NCI-H748 treated with DMSO at 0.1 percent for 48 hours (cell line): Measurements from ENCODE around the gene PDIA4.
"Not testable (repeated sequence)": the region's sequence is repeated elsewhere in the genome, so short reads cannot be mapped to it uniquely, and the experiment has no call there.

Experiments used
- DNase-seq: peaks from one replicate; lab custom pipeline; 2025; lab: John Stamatoyannopoulos, UW

PDIA4 gene

DNA sequence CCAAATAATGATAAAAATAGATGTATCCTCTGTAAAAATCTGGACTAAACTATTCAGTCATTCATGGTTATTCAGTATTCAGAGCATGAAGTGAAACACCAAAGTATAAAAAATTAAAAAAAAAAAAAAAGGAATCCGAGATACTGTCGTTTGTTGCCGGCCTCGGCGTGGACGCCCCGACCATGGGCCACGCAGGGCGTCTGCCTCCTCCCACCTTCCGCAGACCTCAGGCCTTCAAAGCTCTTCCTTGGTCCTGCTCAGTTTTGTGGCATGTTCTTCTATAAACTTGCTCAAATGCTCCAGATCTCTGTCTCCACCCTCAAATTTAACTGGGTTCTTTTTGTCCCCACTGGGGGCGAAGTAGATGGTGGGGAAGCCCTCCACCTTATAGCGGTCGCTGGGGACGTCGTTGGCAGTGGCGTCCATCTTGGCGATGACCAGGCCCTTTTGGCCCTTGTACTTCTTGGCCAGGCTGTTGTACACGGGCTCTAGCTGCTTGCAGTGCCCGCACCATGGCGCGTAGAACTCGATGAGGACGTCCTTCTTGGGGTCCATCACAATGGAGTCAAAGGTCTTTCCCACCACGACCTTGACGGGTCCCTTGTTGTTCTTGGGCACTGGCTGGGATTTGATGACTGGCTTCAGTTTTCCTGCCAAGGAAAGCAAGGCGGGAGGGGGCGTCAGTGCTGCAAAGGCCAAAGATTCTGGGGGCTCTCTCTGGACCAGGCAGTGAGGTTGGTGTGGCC is 24.6 kb downstream of the PDIA4 start:
- DNase-seq, result no peak

DNA sequence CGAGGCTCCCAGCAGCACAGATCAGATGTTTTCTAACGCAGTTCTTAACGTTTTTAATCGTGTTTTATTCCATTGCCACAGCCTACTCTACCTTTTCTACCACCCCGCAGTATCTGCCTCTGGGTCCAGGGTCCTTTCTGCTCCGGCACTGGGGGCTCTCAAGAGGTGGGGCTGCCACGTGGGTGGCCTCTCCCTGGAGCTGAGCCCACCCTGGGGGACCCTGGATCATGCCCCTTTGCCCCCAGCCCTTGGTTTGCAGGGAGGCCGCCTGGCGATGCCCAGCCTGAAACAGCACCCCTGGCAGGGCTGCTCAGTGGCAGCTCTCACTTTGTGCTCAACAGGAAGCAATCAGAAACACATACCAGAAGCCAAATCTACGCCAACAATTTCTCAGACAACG is 25.3 kb downstream of the PDIA4 start:
- DNase-seq, result no peak

DNA sequence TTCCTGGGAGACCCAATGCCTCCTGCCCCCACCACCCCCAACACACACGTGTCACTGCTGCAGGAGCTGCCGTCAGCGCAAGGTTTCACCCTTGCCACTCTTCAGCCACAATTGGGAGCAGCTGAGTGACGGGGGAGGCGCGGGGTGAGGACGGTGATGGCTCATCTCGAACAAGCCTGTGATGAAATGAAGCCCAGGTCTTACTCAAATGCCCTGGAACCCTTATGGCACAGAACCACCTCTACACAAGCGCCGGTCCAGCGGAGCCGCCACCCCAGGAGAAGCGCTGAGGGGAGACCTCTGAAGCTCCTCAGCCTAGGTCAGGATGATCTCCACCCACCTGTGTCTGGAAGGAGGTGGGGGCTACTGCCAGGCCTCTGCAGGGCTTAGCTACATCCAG is 25.7 kb downstream of the PDIA4 start:
- no peak for DNase-seq

DNA sequence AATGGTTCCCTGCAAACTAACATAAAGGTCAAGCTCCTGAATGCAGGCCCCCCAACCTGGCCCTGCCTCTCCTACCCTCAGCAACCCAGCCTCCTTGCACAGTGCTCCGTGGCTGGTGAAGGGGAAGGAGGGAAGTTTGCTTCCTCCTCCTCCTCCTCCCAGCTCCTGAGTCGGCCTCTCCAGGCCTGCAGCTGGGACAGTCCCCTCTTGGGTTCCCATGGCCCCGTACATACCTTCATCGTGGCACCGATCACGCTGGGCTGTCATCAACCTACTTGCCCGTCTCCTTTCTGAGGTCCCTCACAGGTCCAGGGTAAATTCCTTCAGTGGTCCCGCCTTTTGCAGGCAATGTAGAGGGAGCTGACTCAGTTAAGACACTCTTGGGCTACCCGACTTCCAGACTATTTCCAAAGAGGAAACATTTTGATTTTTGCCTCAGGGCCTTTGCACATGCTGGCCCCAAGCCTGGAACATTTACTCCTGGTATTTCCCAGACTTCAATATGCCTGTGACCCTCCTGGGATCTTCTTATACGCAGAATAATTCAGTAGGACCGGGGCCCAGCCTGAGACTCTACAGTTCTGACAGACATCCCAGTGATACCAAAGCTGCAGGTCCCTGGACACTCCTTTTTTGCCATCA is 26.8 kb downstream of the PDIA4 start:
- DNase-seq, result no peak

DNA sequence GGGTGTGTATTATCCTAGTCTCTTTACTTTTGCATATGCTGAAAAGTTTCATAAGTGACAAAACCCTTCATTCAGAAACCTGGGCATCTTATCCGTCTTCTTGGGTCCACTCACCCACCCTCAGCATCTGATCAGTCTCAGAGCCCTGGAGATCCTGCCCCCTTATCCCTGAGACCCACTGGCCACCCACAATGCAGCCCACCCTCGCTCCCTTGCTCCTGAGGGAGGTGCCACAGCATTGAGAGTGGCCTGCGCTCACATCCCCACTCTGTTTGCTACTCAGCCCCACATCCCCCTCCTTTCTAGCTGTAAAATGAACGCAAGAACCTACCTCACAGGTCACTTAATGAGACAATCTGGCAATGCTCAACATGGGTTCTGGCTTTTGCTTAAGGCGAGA is 27.3 kb downstream of the PDIA4 start:
- DNase-seq, result no peak

DNA sequence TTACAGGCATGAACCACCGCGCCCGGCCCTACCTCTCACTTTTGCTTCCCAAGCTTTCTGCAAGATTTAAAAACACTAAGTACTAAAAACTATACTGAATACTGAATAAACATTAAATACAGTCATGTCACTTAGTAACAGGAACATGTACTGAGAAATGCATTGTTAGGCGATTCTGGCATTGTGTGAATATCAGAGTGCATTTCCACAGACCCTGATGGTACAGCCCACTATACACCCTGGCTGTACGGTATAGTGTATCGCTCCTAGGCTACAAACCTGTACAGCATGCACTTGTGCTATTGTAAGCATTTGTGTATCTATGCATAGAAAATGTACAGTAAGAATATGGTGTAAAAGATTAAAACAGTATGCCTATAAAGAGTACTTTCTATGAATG is 29.1 kb downstream of the PDIA4 start:
- no peak for DNase-seq

DNA sequence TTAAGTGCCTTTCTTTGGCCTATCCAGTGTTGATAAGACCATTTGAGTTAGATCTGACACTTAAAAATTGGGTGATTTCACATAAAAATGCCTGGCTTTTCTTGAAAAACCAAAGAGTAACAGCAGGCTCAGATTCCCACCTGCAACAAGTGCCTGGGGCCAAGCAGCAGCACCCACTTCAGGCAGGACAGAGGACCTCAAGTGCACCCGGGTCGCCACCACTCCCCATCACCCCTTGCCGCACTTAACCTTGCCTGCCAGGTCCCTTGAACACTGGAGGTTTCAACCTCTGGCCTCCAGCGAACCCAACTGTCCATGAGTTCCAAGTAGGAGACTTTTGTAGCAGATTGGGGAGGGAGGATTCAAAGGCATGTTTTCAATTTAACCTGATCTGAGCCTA is 30.8 kb downstream of the PDIA4 start:
- DNase-seq, result no peak

DNA sequence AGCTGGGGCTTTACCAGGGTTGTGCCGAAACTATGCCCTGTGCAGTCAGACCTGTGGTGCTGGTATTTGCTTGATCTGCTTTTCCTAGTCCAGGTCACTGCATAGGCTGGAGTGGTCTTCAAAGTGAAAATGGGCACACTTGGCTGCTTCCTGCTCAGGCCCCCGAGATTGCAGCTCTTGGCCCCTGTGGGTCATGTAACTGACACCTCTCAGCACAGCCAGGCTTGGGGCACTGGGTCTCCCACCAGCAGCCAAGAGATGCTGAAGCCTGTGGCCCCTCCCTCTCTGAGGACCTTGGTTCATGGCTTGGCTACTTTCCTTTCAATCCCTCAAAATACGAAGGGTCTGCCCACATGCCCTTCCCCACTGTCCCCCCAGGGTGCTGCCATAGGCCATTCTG is 33.7 kb downstream of the PDIA4 start:
- DNase-seq, result no peak

DNA sequence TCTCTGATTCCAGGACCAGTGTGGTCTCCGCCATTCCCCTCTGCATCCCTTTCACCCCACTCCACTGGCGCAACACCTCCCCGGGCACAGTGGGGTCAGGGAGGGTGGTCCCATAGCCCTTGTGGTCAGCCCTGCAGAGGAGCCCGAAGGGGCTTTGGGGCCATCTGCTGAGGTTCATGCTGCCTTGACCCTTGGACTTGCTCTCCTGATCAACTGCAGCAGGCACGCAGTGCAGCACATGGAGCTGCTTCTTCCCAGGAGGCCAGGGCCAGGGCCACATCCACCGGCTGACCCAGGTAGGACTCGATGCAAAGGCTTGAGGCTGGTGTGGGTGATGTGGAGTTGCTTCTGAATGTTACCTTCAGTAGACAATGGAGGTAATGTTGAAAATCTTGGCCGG is 35.1 kb downstream of the PDIA4 start:
- DNase-seq, result no peak

DNA sequence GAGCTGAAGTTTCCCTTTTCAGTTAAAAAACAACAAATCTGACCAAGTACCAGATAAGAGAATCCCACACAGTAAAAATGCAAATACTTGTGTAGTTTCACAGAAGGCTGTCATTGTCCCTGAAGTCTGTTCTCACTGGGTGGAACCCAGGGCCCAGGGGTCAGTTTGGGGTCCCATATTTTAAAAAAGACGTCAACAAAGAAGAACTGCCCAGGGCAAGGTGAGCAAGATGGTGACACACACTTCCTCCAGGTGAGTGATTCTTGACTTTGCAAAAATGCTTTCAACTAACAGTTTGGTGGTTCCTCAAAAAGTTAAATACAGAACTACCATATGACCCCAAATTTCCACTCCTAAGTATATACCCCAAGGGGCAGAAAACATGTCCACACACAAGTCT is 36.8 kb downstream of the PDIA4 start:
- no peak for DNase-seq

DNA sequence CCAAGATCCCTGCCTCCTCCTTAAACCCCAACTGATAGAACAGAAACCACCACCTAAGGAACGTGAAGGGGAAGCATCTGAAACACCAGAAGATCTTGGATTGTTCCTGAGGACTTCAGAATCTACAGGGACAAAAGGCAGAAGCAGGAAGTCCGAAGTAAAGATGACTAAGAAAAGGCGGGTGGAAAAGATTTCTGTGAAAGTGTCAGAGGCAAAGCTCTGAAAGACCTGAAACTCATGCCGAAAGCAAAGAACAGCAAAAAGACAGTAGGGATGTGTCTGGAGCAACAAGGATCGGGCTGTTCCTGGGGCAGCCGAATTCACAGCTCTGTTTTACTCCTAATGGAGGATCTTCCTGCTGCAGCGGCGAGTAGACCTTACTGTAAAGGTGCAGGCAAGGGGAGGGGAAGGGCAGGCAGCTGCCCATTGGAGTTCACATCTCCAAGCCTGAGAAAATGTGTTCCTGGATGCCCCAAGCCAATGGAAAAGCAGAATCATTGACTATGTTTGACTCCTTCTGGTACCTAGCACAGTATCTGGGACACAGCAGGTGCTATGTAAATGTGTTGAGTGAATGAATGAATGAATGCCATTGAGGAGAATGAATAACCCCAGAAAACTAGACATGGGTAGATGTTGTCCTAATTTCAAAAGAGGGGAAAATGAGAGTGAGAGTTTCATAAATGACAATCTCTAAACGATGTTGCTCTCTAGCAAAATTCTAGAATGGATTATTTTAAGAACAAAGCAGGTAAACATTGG is 40.4 kb downstream of the PDIA4 start:
- peak; percentile 37 for DNase-seq

DNA sequence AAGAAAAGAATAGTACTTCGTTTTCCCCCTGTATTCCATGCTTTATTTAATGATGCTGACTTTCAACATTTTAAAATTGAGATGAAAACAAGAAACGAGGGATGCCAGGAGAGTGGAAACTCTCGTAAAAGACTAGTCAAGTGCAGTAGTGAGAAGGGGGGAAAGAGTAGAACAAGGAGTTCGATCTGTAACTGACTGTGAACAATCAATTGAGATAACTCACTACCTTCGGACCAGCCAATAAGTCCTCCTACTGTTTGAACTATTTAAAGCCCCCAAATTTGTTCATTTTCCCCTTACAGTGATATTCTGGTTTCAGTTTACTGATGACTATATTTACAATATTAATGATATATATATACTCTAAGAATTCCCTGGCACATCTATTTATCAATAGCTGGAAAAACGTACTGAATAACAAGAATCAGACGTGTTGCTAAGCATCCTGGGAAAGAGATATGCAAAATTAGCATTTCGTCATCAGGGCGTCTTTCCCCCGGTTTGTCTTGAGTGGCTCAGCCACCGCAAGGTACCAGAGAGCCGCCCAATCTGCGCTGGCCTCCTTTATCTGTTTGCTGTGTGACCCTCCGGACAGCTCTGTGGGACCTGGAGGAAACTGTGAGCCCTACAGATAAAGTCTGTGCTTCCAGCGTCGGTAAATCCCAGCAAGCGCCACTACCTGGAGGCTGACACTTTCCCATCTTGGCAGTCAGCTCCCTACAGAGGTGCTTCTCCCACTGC is 41.1 kb downstream of the PDIA4 start:
- DNase-seq, result peak; percentile 88

DNA sequence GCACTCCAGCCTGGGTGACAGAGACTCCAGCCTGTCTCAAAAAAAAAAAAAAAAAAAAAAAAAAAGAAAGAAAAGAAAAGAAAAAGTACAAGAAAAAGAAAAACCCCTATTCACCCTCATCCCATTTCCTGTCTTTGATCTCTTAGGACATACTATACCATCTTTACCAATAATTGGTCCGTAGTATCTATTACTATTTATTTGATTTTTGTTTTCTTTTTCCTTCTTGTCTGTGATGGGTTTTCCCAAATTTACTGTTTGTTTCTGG is 41.6 kb downstream of the PDIA4 start:
- DNase-seq, result no peak

DNA sequence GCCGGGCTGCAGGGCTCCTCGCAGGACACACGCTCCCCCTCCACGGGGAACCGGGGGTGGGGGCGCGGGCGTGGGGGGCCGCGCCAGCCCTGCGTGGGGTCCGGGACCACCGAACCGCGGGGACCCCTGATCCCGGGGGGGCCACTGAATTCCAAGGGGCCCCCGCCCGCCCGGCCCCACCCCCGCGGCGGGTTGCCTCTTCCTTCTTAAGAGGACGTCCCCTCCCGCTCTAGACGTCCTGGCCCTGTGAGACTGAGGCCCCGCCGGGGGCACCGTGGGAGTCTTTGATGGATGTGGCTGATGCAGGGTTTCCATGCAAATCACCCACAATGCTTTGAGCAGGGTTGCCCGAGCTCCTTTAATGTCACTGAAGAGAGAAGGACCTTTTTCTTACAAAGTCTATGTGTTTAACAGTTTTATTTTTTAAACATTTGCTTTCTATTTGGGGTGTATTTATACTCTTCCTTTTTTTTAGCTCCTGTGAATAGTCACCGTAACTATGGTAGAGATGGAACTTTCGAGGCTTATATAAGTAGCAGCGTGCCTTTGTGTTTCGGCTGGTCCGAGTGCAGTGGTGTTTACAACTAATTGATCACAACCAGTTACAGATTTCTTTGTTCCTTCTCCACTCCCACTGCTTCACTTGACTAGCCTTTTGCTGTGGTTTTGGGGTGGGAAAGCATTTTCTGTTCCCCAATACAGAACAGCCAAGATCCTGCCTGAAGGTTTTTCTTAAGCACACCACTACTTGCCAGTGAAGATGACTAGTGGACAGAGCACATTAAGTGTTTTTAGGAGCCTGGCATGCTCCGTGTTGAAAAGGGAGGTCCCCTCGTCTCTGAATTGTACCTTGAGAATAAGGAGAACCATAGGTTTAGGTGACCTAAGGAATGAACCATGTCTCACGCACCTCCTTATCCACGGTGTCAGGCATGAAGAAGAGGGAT is 44.8 kb downstream of the PDIA4 start:
- peak; percentile 87 for DNase-seq

DNA sequence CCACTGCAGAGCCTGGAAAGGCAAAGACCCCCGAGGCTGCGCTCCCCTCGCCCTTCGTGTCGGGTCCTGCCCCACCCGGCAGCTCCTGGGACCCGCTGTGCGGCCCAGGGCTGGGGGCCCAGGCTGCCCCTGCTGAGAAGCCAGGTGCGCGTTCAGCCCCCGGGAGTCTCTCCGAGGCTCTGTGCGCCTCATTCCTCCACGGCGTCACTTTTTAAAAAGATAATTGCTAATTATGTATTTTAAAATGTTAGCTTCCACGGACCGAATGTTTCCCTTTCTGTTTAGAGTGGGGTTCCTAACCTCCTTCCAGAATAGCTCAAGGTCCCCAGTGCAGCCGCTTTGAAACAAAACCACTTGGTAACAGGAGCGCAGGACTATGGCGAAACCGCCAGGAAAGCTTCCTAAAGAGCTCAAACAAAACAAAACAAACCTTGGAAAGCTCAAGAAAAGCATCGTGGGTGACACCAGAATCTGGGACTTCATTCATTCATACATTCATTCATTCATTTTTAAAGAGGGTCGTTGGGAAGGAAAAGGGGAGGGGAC is 45.6 kb downstream of the PDIA4 start:
- peak; percentile 54 for DNase-seq

DNA sequence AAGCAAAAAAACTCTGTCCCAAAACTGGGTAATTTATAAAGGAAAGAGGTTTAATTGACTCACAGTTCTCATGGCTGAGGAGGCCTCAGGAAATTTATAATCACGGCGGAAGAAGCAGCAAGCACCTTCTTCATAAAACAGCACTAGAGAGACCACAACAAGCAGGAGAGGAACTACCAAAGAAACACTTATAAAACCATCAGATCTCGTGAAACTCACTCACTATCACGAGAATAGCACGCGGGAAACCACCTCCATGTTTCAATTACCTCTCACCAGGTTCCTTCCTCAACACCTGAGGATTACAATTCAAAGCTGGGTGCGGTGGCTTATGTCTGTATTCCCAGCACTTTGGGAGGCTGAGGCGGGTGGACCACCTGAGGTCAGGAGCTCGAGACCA is 48.5 kb downstream of the PDIA4 start:
- DNase-seq, result no peak

DNA sequence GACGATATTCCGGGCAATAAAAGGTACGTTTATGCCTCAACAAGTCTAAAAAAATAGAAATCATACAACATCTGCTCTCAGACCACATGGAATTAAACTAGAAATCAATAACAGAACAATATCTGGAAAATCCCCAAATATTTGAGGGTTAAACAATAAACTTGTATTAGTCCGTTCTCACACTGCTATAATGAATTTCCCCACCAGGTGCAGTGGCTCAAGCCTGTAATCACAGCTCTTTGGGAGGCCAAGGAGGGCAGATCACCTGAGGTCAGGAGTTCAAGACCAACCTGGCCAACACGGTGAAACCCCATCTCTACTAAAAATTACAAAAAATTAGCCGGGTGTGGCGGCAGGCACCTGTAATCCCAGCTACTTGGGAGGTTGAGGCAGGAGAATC is 49.2 kb downstream of the PDIA4 start:
- not testable (repeated sequence) for DNase-seq

DNA sequence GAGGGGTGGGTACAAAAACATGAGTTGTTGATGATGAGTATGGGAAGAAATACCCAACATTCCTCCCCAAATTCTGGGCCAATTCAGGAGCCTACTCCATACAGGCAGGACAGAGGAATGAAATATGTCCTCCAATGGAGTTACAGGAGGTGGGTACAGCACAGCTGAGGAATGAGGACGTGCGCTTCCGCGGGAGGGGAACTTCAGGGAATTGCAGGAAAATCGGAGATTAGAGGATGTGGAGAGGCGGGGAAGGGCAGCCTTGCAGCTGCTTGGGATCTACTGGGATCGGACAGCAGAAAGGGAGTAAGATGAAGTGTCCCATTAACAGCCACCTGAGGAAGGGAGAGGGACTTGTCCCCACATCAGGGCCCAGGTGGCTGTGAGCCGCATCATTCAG is 50.2 kb downstream of the PDIA4 start:
- no peak for DNase-seq

DNA sequence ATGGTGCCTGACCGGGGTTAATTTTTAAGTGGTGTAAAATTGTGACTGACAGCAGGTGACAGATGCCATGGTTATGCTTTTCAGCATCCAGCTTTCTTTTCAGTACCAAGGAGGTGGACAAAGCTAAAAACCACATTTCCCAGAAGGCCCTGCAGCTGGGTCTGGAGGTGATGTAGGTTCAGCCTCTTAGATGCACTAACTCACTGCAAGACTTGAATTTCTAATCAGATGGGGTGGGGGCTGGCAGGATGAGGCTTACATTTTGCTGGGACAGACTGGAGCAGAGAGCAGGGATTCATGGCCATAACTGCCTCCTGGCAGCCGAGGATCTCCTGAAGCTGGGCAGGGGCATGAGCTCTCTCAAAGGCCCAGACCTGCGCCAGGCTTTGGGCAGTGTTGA is 52.4 kb downstream of the PDIA4 start:
- DNase-seq, result no peak

DNA sequence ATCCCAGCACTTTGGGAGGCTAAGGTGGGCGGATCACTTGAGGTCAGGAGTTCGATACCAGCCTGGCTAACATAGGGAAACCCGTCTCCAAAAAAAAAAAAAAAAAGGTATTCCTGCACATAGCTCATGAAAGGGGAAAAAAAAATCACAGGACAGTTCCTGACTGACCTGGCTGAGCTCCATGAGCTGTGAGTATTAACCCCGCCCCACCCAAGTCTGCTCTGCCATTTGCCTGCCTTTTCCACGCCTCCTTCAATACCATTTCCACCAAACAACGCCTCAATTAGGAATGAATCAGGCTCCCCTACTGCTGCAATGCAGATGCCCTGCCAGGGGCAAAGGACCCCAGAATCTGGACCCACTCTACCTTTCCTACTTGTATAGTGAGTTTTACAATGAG is 55.0 kb downstream of the PDIA4 start:
- no peak for DNase-seq

DNA sequence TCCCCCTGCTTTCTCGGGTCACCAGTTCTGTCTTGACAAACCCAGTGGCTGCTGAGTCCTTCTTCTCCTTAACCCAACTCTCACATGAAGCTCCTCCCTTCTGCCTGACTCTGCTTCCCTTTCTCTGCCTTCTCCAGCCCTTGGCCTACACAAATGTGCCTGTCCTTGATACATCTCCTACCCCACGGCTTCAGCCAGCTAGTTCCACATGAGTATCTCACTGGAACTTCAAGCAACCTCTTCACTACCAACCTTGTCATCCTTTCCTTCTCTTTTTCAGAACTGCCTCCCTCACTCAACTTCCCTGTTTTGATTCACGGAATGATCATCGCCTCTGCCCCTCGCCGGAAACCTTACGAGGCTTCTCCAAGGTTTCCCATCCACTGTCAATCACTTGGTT is 55.9 kb downstream of the PDIA4 start:
- DNase-seq, result no peak
